GM12878 (cell line): ENCODE measurements around the gene ASIC5.

Experiments
- ATF7 ChIP-seq: fragments of 450-650 bp; IDR thresholded peaks from 2 replicates; pipeline ENCODE4 v1.6.1; 2016; ENCODE audit warnings: low read depth, mild to moderate bottlenecking
- CBX5 ChIP-seq: sonication (generic); IDR thresholded peaks from 2 replicates; pipeline ENCODE4 v1.6.1; 2016; ENCODE audit warnings: low read depth, moderate library complexity, mild to moderate bottlenecking, inconsistent platforms
- CEBPB ChIP-seq, 2 experiments: fragments of 150-350 bp in 1 of 2; IDR thresholded peaks; 2 replicates each; pipeline ENCODE4 v1.6.1; 2012 to 2014; ENCODE audit warnings: low read depth in 2 of 2, low read length in 2 of 2, borderline replicate concordance in 1 of 2, inconsistent platforms in 1 of 2
- CHD4 ChIP-seq: fragments of 200-600 bp; sonication (generic); IDR thresholded peaks from 2 replicates; pipeline ENCODE4 v1.6.1; 2016; ENCODE audit warnings: mild to moderate bottlenecking
- ETV6 ChIP-seq, 2 experiments: fragments of 450-650 bp in 1 of 2; IDR thresholded peaks in 1 of 2; conservative IDR thresholded peaks in 1 of 2; 2 replicates each; pipeline ENCODE4 v1.6.1; 2014; ENCODE audit warnings: antibody characterized with exemption in 1 of 2, borderline replicate concordance in 1 of 2, low read depth in 1 of 2, mild to moderate bottlenecking in 1 of 2, moderate library complexity in 1 of 2
- IRF4 ChIP-seq: IDR thresholded peaks from 2 replicates; pipeline ENCODE4 v1.6.1; 2011; ENCODE audit warnings: low read depth, low read length
- TF ChIP-seq, protein P1 (sequence below), 3 experiments: IDR thresholded peaks in 2 of 3; conservative IDR thresholded peaks in 1 of 3; 2 replicates each; pipeline ENCODE4 v1.5.1; 2011; ENCODE audit warnings: low read depth in 3 of 3, low read length in 3 of 3, mild to moderate bottlenecking in 3 of 3, control low read depth in 2 of 3, moderate library complexity in 2 of 3, inconsistent platforms in 1 of 3, mixed read lengths in 1 of 3; ENCODE audit not compliant: control insufficient read depth in 2 of 3, insufficient read depth in 1 of 3; ENCODE audit errors: extremely low read depth in 1 of 3
- TF ChIP-seq, protein P2 (sequence below): IDR thresholded peaks from 2 replicates; pipeline ENCODE4 v1.6.1; 2011; ENCODE audit warnings: low read depth, low read length, improper control_type of control experiment, borderline replicate concordance

DNA sequence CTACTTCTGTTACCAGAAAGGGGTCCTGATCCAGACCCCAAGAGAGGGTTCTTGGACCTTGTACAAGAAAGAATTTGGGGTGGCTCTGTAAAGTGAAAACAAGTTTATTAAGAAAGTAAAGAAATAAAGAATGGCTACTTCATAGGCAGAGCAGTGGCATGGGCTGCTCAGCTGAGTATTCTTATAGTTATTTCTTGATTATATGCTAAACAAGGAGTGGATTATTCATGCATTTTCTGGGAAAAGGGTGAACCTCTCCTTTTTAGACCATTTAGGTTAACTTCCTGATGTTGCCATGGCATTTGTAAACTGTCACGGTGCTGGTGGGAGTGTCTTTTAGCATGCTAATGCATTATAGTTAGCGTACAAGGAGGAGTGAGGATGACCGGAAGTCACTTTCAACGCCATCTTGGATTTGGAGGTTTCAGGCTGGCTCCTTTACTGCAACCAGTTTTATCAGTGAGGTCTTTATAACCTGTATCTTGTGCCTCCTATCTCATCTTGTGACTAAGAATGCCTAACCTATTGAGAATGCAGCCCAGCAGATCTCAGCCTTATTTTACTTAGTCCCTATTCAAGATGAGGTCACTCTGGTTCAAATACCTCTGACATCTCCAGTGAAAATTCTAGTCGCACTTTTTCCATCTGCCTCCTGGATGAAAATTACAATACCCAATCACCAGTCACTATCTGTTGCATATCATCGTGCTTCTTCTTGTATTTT lies 21.9 kb upstream of the ASIC5 start:
- TF ChIP-seq, protein P1, sequence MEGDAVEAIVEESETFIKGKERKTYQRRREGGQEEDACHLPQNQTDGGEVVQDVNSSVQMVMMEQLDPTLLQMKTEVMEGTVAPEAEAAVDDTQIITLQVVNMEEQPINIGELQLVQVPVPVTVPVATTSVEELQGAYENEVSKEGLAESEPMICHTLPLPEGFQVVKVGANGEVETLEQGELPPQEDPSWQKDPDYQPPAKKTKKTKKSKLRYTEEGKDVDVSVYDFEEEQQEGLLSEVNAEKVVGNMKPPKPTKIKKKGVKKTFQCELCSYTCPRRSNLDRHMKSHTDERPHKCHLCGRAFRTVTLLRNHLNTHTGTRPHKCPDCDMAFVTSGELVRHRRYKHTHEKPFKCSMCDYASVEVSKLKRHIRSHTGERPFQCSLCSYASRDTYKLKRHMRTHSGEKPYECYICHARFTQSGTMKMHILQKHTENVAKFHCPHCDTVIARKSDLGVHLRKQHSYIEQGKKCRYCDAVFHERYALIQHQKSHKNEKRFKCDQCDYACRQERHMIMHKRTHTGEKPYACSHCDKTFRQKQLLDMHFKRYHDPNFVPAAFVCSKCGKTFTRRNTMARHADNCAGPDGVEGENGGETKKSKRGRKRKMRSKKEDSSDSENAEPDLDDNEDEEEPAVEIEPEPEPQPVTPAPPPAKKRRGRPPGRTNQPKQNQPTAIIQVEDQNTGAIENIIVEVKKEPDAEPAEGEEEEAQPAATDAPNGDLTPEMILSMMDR (IDR thresholded peaks at IDR 0.05 in 2 of 3, conservative IDR thresholded peaks at IDR 0.05 in 1 of 3; ENCODE audit: control insufficient read depth in 2 of 3, extremely low read depth in 1 of 3, insufficient read depth in 1 of 3, low read depth in 3 of 3, low read length in 3 of 3) = no peak
- TF ChIP-seq ATF7 = no peak
- TF ChIP-seq CBX5 = no peak
- no peak for TF ChIP-seq IRF4
- no peak for TF ChIP-seq CHD4
- no peak for TF ChIP-seq CEBPB (IDR thresholded peaks at IDR 0.05; ENCODE audit: borderline replicate concordance in 1 of 2, low read depth in 2 of 2, low read length in 2 of 2)
- TF ChIP-seq ETV6 (conservative IDR thresholded peaks at IDR 0.05 in 1 of 2, IDR thresholded peaks at IDR 0.05 in 1 of 2; ENCODE audit: borderline replicate concordance in 1 of 2, low read depth in 1 of 2) = no peak
- TF ChIP-seq, protein P2, sequence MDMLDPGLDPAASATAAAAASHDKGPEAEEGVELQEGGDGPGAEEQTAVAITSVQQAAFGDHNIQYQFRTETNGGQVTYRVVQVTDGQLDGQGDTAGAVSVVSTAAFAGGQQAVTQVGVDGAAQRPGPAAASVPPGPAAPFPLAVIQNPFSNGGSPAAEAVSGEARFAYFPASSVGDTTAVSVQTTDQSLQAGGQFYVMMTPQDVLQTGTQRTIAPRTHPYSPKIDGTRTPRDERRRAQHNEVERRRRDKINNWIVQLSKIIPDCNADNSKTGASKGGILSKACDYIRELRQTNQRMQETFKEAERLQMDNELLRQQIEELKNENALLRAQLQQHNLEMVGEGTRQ = no peak
